HG02981 (cell line): Measurements from ENCODE around the gene MAML2.

Source experiments
- ATAC-seq: cut with Tn5 transposase; IDR thresholded peaks from one replicate; pipeline ENCODE4 v1.9.1; 2021; ENCODE audit warnings: mild to moderate bottlenecking, moderate library complexity; ENCODE audit not compliant: unreplicated experiment

MAML2 gene

GRCh38 chr11:96215826-96216225 lies 127.2 kb downstream of the MAML2 start:
- no peak for ATAC-seq

- peak; percentile 77 for ATAC-seq
Observed at GRCh38 chr11:96215110-96215782, 127.7 kb downstream of the MAML2 start.

GRCh38 chr11:96214777-96215109 lies 128.3 kb downstream of the MAML2 start:
- ATAC-seq: no peak

GRCh38 chr11:96213500-96213899 lies 129.5 kb downstream of the MAML2 start:
- no peak for ATAC-seq

- ATAC-seq: no peak
Observed at GRCh38 chr11:96211436-96211835, 131.6 kb downstream of the MAML2 start.

GRCh38 chr11:96207459-96208449 lies 135.2 kb downstream of the MAML2 start:
- no peak for ATAC-seq

- ATAC-seq: no peak
Observed at GRCh38 chr11:96206955-96207354, 136.0 kb downstream of the MAML2 start.

- no peak for ATAC-seq
Observed at GRCh38 chr11:96205460-96205809, 137.6 kb downstream of the MAML2 start.

GRCh38 chr11:96204721-96205459 lies 138.1 kb downstream of the MAML2 start:
- no peak for ATAC-seq

GRCh38 chr11:96204366-96204659 lies 138.7 kb downstream of the MAML2 start:
- ATAC-seq: no peak

GRCh38 chr11:96203567-96204365 lies 139.2 kb downstream of the MAML2 start:
- no peak for ATAC-seq

GRCh38 chr11:96200243-96200642 lies 142.8 kb downstream of the MAML2 start:
- ATAC-seq: no peak

GRCh38 chr11:96199563-96200025 lies 143.4 kb downstream of the MAML2 start:
- ATAC-seq: no peak

- ATAC-seq: peak; percentile 68
Observed at GRCh38 chr11:96197801-96198701, 144.9 kb downstream of the MAML2 start.

GRCh38 chr11:96197103-96197502 lies 145.9 kb downstream of the MAML2 start:
- ATAC-seq: no peak

GRCh38 chr11:96196181-96196662 lies 146.8 kb downstream of the MAML2 start:
- ATAC-seq: no peak

GRCh38 chr11:96195671-96196070 lies 147.3 kb downstream of the MAML2 start:
- no peak for ATAC-seq

GRCh38 chr11:96194581-96195374 lies 148.2 kb downstream of the MAML2 start:
- ATAC-seq: no peak
